Skeletal muscle satellite cell (primary cell): Measurements from ENCODE around the gene TSPAN11. TPM values are rescaled to one million over a fixed set of nuclear protein-coding genes. Genes with fewer than 3 reads are reported as not detected.
"Not testable (repeated sequence)": the region's sequence is repeated elsewhere in the genome, so short reads cannot be mapped to it uniquely, and the experiment has no call there.

Experiments used
- H3K27me3 ChIP-seq: 2 replicates; pipeline ENCODE4 v1.7.0; 2013; ENCODE audit warnings: low read length; ENCODE audit not compliant: control insufficient read depth, insufficient read depth
- H3K36me3 ChIP-seq: 2 replicates; pipeline ENCODE4 v1.7.0; 2013; ENCODE audit warnings: mild to moderate bottlenecking, control low read depth, low read length; ENCODE audit not compliant: insufficient read depth
- H3K4me1 ChIP-seq: 2 replicates; pipeline ENCODE4 v1.7.0; 2013; ENCODE audit warnings: low read length; ENCODE audit not compliant: control insufficient read depth, insufficient read depth
- H3K4me2 ChIP-seq: 2 replicates; pipeline ENCODE4 v1.7.0; 2013; ENCODE audit warnings: mild to moderate bottlenecking, low read length
- H3K4me3 ChIP-seq: 2 replicates; pipeline ENCODE4 v1.7.0; 2013; ENCODE audit warnings: low read length
- H3K9ac ChIP-seq: 2 replicates; pipeline ENCODE4 v1.7.0; 2013; ENCODE audit warnings: mild to moderate bottlenecking, low read depth, low read length, moderate library complexity
- H3K9me3 ChIP-seq: replicated peaks from 2 replicates; pipeline ENCODE4 v1.7.0; 2013; ENCODE audit warnings: mild to moderate bottlenecking, control low read depth, low read length
- total RNA-seq: library from RNA; depleted of rRNA; stranded (reverse); fragments of >200 nt; gene quantifications from 2 replicates; pipeline ENCODE4 v1.2.3, GENCODE V29; 2012; rRNA removed

Gene TSPAN11, protein sequence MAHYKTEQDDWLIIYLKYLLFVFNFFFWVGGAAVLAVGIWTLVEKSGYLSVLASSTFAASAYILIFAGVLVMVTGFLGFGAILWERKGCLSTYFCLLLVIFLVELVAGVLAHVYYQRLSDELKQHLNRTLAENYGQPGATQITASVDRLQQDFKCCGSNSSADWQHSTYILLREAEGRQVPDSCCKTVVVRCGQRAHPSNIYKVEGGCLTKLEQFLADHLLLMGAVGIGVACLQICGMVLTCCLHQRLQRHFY
- 0.66 TPM in 1 of 2 replicates, not detected in the other for total RNA-seq

- Histone ChIP-seq H3K4me3 (peak within 1 kb of the TSS; percentile 62), H3K4me1 (no peaks in the 10 kb centered on the region), H3K27me3 (peaks cover 32% of the 10 kb centered on the region), H3K4me2 (peak within 1 kb of the TSS; percentile 81), H3K36me3 (no peaks in the 10 kb centered on the region), H3K9me3 (no peaks in the 10 kb centered on the region), H3K9ac (peak within 1 kb of the TSS; percentile 59)
These were observed at the start of gene TSPAN11 for GRCh38 chr12:30926243-30927221. Gene TSPAN11, plus strand, starts transcription at chr12:30926748. Its CDS starts 27,244 bp downstream, at chr12:30953992.

GRCh38 chr12:30877105-30877875 lies 49.3 kb upstream of the TSPAN11 start:
- Histone ChIP-seq H3K4me1 (no peaks in the 10 kb centered on the region), H3K4me3 (no peak overlapping the region), H3K4me2 (no peak overlapping the region), H3K9me3 (no peaks in the 10 kb centered on the region), H3K36me3 (no peaks in the 10 kb centered on the region), H3K27me3 (peaks cover 68% of the 10 kb centered on the region), H3K9ac (no peak overlapping the region)

GRCh38 chr12:30878024-30878423 lies 48.5 kb upstream of the TSPAN11 start:
- Histone ChIP-seq H3K4me2 (no peak overlapping the region), H3K9ac (no peak overlapping the region), H3K36me3 (no peaks in the 10 kb centered on the region), H3K4me1 (no peaks in the 10 kb centered on the region), H3K4me3 (no peak overlapping the region), H3K27me3 (peaks cover 69% of the 10 kb centered on the region), H3K9me3 (no peaks in the 10 kb centered on the region)

DNA sequence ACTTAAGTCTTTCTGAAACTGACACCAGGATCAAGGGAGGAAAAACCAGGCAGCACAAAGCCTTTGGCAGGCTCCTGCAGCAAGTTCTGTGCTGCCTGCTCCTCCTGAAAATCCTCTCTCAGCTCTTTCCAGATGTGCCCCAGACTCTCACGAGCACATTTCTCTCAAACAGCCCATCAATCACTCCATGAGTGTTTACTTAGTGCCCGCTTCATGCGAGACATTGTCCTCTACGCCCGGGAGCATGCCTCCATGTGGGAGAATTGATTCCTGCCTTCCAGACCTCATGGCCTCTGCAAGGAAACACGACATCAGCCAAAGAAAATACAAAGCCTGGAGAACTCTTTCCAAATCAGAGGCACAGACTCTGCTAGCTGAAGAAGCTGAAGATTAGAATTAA lies 46.5 kb upstream of the TSPAN11 start:
- no peaks in the 10 kb centered on the region for H3K4me1 ChIP-seq
- no peak overlapping the region for H3K4me2 ChIP-seq
- no peaks in the 10 kb centered on the region for H3K9me3 ChIP-seq
- H3K36me3 ChIP-seq = no peaks in the 10 kb centered on the region
- H3K4me3 ChIP-seq = no peak overlapping the region
- no peak overlapping the region for H3K9ac ChIP-seq
- peaks cover 72% of the 10 kb centered on the region for H3K27me3 ChIP-seq

- Histone ChIP-seq H3K27me3 (peaks cover 71% of the 10 kb centered on the region), H3K4me2 (no peak overlapping the region)
These were observed 45.7 kb upstream of the TSPAN11 start for GRCh38 chr12:30880813-30881212.

DNA sequence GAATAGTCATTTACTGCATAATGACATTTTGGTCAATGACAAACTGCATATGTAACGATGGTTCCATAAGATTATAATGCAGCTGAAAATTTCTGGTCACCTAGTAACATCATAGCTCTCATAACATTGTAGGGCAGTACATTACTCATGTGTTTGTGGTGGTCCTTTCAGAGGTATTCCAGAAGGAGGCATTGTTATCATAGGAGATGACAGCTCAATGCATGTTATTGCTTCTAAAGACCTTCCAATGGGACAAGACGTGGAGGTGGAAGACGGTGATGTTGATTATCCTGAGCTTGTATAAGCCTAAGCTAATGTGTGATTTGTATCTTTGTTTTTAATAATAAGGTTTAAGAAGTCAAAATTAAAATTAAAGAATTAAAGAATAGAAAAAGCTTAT lies 43.8 kb upstream of the TSPAN11 start:
- H3K36me3 ChIP-seq = no peaks in the 10 kb centered on the region
- H3K4me3 ChIP-seq = no peak overlapping the region
- no peaks in the 10 kb centered on the region for H3K9me3 ChIP-seq
- no peak overlapping the region for H3K9ac ChIP-seq
- H3K4me2 ChIP-seq = no peak overlapping the region
- no peaks in the 10 kb centered on the region for H3K4me1 ChIP-seq
- peaks cover 62% of the 10 kb centered on the region for H3K27me3 ChIP-seq

More at GRCh38 chr12:30880813-30881212, 45.7 kb upstream of the TSPAN11 start:
- Histone ChIP-seq H3K4me3 (no peak overlapping the region), H3K4me1 (no peaks in the 10 kb centered on the region), H3K36me3 (no peaks in the 10 kb centered on the region), H3K9ac (no peak overlapping the region), H3K9me3 (no peaks in the 10 kb centered on the region)

GRCh38 chr12:30884799-30885198 lies 41.7 kb upstream of the TSPAN11 start:
- Histone ChIP-seq H3K4me2 (no peak overlapping the region), H3K27me3 (peaks cover 44% of the 10 kb centered on the region), H3K9me3 (no peaks in the 10 kb centered on the region), H3K4me3 (no peak overlapping the region), H3K4me1 (no peaks in the 10 kb centered on the region), H3K9ac (no peak overlapping the region), H3K36me3 (no peaks in the 10 kb centered on the region)

GRCh38 chr12:30885321-30885720 lies 41.2 kb upstream of the TSPAN11 start:
- no peaks in the 10 kb centered on the region for H3K9me3 ChIP-seq

GRCh38 chr12:30887226-30887625 lies 39.3 kb upstream of the TSPAN11 start:
- Histone ChIP-seq H3K4me2 (no peak overlapping the region), H3K4me1 (no peaks in the 10 kb centered on the region), H3K9me3 (no peaks in the 10 kb centered on the region), H3K36me3 (no peaks in the 10 kb centered on the region), H3K27me3 (peaks cover 23% of the 10 kb centered on the region), H3K9ac (no peak overlapping the region), H3K4me3 (no peak overlapping the region)

More at GRCh38 chr12:30885321-30885720, 41.2 kb upstream of the TSPAN11 start:
- Histone ChIP-seq H3K4me2 (no peak overlapping the region), H3K36me3 (no peaks in the 10 kb centered on the region), H3K9ac (no peak overlapping the region), H3K27me3 (peaks cover 39% of the 10 kb centered on the region), H3K4me1 (no peaks in the 10 kb centered on the region), H3K4me3 (no peak overlapping the region)

DNA sequence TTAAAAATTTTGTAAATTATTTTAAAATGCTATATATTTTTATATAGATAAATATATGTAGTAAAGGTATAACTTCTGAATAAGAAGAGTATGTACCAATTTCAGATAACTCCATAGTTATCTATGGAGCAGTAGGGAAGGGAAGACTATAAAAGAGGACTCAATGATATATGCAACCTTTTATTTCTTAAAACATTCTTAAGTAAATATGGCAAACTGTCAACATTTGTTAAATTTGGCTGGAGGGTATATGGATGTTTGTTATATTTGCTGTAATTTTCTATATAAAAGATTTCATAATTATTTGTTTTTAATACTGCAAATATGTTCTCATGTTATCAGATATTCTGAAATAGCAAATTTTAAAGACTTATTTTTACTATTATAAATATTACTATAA lies 38.3 kb upstream of the TSPAN11 start:
- no peak overlapping the region for H3K4me3 ChIP-seq
- no peaks in the 10 kb centered on the region for H3K4me1 ChIP-seq
- H3K9ac ChIP-seq = no peak overlapping the region
- H3K4me2 ChIP-seq = no peak overlapping the region
- peaks cover 16% of the 10 kb centered on the region for H3K27me3 ChIP-seq
- H3K36me3 ChIP-seq = no peaks in the 10 kb centered on the region
- no peaks in the 10 kb centered on the region for H3K9me3 ChIP-seq

- H3K9ac ChIP-seq, H3K9me3 ChIP-seq, H3K36me3 ChIP-seq, H3K4me1 ChIP-seq, H3K4me3 ChIP-seq, H3K27me3 ChIP-seq, H3K4me2 ChIP-seq: not testable (repeated sequence)
These were observed 32.0 kb upstream of the TSPAN11 start for GRCh38 chr12:30894531-30894930.
